Body of pancreas (tissue), 4 donors: ENCODE measurements around the gene SLC27A1.

Source experiments
- POLR2A ChIP-seq, 3 donors: fragments of 450-650 bp; IDR thresholded peaks; one replicate each; pipeline ENCODE4 v1.6.1; 2016; ENCODE audit warnings: antibody characterized with exemption in 3 of 3, mild to moderate bottlenecking in 2 of 3
- TF ChIP-seq, protein P1 (sequence below), 7 experiments: fragments of 450-650 bp in 4 of 7; fragments of 200-600 bp in 3 of 7; sonication (generic) in 3 of 7; IDR thresholded peaks; one replicate each; pipeline ENCODE4 v1.5.1; 2016 to 2019; ENCODE audit warnings: antibody characterized with exemption in 7 of 7

GRCh38 chr19:17555480-17555928 is 85.2 kb downstream of the SLC27A1 start, which contains the start of gene COLGALT1:
- TF ChIP-seq, protein P1, sequence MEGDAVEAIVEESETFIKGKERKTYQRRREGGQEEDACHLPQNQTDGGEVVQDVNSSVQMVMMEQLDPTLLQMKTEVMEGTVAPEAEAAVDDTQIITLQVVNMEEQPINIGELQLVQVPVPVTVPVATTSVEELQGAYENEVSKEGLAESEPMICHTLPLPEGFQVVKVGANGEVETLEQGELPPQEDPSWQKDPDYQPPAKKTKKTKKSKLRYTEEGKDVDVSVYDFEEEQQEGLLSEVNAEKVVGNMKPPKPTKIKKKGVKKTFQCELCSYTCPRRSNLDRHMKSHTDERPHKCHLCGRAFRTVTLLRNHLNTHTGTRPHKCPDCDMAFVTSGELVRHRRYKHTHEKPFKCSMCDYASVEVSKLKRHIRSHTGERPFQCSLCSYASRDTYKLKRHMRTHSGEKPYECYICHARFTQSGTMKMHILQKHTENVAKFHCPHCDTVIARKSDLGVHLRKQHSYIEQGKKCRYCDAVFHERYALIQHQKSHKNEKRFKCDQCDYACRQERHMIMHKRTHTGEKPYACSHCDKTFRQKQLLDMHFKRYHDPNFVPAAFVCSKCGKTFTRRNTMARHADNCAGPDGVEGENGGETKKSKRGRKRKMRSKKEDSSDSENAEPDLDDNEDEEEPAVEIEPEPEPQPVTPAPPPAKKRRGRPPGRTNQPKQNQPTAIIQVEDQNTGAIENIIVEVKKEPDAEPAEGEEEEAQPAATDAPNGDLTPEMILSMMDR (IDR thresholded peaks at IDR 0.05): no peak
- no peak for TF ChIP-seq POLR2A (IDR thresholded peaks at IDR 0.05)
